HCT116 (cell line): ENCODE measurements around the gene PREX1.

ENCODE experiments used
- ATF3 ChIP-seq: IDR thresholded peaks from 2 replicates; pipeline ENCODE4 v1.6.1; 2012
- CTCF ChIP-seq, 3 experiments: fragments of 200-600 bp in 1 of 3; sonication (generic) in 1 of 3; IDR thresholded peaks in 2 of 3; conservative IDR thresholded peaks in 1 of 3; 2 replicates each; pipeline ENCODE4 v1.5.1; 2012 to 2017; ENCODE audit warnings: low read depth in 2 of 3, low read length in 2 of 3, antibody characterized with exemption in 1 of 3, borderline replicate concordance in 1 of 3, control low read depth in 1 of 3, mild to moderate bottlenecking in 1 of 3, mixed read lengths in 1 of 3, mixed run types in 1 of 3, moderate library complexity in 1 of 3; ENCODE audit not compliant: insufficient read depth in 1 of 3
- EZH2 ChIP-seq: fragments of 200-600 bp; sonication (generic); IDR thresholded peaks from 2 replicates; pipeline ENCODE4 v1.6.1; 2017; ENCODE audit warnings: antibody characterized with exemption, mixed run types
- EZH2phosphoT487 ChIP-seq: fragments of 200-600 bp; IDR thresholded peaks from 2 replicates; pipeline ENCODE4 v1.6.1; 2018; ENCODE audit warnings: antibody characterized with exemption, borderline replicate concordance
- FOSL1 ChIP-seq: IDR thresholded peaks from 2 replicates; pipeline ENCODE4 v1.6.1; 2012; ENCODE audit warnings: low read depth
- JUND ChIP-seq: IDR thresholded peaks from 2 replicates; pipeline ENCODE4 v1.6.1; 2012
- POLR2AphosphoS5 ChIP-seq: IDR thresholded peaks from 2 replicates; pipeline ENCODE4 v1.6.1; 2011; ENCODE audit warnings: mild to moderate bottlenecking, low read depth, low read length, moderate library complexity
- RAD21 ChIP-seq: IDR thresholded peaks from 2 replicates; pipeline ENCODE4 v1.6.1; 2012; ENCODE audit warnings: low read depth, mild to moderate bottlenecking
- SRF ChIP-seq: IDR thresholded peaks from 2 replicates; pipeline ENCODE4 v1.6.1; 2012; ENCODE audit warnings: low read depth
- TF ChIP-seq, protein P1 (sequence below): IDR thresholded peaks from 2 replicates; pipeline ENCODE4 v1.6.1; 2012
- TF ChIP-seq, protein P2 (sequence below): IDR thresholded peaks from 2 replicates; pipeline ENCODE4 v1.6.1; 2012; ENCODE audit warnings: low read depth

- TF ChIP-seq RAD21, result no peak
- no peak for TF ChIP-seq SRF
- TF ChIP-seq EZH2phosphoT487, result no peak
- no peak for TF ChIP-seq CTCF (IDR thresholded peaks at IDR 0.05 in 2 of 3, conservative IDR thresholded peaks at IDR 0.05 in 1 of 3; ENCODE audit: borderline replicate concordance in 1 of 3, insufficient read depth in 1 of 3, low read depth in 2 of 3, low read length in 2 of 3)
- TF ChIP-seq, protein P1, sequence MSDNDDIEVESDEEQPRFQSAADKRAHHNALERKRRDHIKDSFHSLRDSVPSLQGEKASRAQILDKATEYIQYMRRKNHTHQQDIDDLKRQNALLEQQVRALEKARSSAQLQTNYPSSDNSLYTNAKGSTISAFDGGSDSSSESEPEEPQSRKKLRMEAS, result no peak
- TF ChIP-seq POLR2AphosphoS5, result no peak
- TF ChIP-seq JUND, result no peak
- TF ChIP-seq EZH2, result no peak
- TF ChIP-seq, protein P2, sequence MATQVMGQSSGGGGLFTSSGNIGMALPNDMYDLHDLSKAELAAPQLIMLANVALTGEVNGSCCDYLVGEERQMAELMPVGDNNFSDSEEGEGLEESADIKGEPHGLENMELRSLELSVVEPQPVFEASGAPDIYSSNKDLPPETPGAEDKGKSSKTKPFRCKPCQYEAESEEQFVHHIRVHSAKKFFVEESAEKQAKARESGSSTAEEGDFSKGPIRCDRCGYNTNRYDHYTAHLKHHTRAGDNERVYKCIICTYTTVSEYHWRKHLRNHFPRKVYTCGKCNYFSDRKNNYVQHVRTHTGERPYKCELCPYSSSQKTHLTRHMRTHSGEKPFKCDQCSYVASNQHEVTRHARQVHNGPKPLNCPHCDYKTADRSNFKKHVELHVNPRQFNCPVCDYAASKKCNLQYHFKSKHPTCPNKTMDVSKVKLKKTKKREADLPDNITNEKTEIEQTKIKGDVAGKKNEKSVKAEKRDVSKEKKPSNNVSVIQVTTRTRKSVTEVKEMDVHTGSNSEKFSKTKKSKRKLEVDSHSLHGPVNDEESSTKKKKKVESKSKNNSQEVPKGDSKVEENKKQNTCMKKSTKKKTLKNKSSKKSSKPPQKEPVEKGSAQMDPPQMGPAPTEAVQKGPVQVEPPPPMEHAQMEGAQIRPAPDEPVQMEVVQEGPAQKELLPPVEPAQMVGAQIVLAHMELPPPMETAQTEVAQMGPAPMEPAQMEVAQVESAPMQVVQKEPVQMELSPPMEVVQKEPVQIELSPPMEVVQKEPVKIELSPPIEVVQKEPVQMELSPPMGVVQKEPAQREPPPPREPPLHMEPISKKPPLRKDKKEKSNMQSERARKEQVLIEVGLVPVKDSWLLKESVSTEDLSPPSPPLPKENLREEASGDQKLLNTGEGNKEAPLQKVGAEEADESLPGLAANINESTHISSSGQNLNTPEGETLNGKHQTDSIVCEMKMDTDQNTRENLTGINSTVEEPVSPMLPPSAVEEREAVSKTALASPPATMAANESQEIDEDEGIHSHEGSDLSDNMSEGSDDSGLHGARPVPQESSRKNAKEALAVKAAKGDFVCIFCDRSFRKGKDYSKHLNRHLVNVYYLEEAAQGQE, result no peak
- TF ChIP-seq FOSL1, result no peak
- TF ChIP-seq ATF3, result no peak
These were observed 47.6 kb upstream of the PREX1 start for GRCh38 chr20:48875233-48875913.
